Esophagus muscularis mucosa (tissue), 4 donors: Measurements from ENCODE around the gene CXCR4.

ENCODE experiments used
- EP300 ChIP-seq: sonication (generic); formaldehyde crosslinking; IDR thresholded peaks from one replicate; pipeline ENCODE4 v1.6.1; 2017; ENCODE audit warnings: antibody characterized with exemption
- POLR2A ChIP-seq: fragments of 450-650 bp; IDR thresholded peaks from one replicate; pipeline ENCODE4 v1.6.1; 2017; ENCODE audit warnings: antibody characterized with exemption, moderate library complexity, mild to moderate bottlenecking, low read depth
- POLR2AphosphoS5 ChIP-seq, 2 donors: sonication (generic); formaldehyde crosslinking; IDR thresholded peaks; one replicate each; pipeline ENCODE4 v1.6.1; 2017; ENCODE audit warnings: antibody characterized with exemption in 2 of 2
- TF ChIP-seq, protein P1 (sequence below), 3 experiments: fragments of 200-600 bp in 2 of 3; fragments of 450-650 bp in 1 of 3; sonication (generic) in 2 of 3; IDR thresholded peaks; one replicate each; pipeline ENCODE4 v1.5.1; 2017 to 2019; ENCODE audit warnings: antibody characterized with exemption in 3 of 3, mild to moderate bottlenecking in 2 of 3, moderate library complexity in 1 of 3

DNA sequence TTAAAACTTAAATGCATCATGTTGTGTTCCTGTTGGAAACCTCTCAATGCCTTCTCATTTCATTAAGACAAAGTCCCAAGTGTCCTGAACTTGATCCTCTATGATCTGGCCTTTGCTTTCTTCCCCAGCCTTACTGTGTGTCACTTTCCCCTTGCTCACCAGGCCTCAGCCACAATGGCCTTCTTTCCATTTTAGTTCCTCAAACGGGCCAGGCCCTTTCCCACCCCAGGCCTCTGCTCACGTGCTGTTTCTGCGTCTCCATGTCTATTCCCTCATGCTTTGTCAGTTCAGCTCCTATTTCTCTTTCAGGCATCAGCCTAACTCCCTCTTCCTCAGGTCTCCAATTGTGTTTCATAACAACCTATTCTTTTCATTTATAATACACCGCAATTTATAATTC is 19.5 kb downstream of the CXCR4 start:
- TF ChIP-seq, protein P1, sequence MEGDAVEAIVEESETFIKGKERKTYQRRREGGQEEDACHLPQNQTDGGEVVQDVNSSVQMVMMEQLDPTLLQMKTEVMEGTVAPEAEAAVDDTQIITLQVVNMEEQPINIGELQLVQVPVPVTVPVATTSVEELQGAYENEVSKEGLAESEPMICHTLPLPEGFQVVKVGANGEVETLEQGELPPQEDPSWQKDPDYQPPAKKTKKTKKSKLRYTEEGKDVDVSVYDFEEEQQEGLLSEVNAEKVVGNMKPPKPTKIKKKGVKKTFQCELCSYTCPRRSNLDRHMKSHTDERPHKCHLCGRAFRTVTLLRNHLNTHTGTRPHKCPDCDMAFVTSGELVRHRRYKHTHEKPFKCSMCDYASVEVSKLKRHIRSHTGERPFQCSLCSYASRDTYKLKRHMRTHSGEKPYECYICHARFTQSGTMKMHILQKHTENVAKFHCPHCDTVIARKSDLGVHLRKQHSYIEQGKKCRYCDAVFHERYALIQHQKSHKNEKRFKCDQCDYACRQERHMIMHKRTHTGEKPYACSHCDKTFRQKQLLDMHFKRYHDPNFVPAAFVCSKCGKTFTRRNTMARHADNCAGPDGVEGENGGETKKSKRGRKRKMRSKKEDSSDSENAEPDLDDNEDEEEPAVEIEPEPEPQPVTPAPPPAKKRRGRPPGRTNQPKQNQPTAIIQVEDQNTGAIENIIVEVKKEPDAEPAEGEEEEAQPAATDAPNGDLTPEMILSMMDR (IDR thresholded peaks at IDR 0.05), result no peak
- TF ChIP-seq POLR2A, result no peak
- no peak for TF ChIP-seq POLR2AphosphoS5 (IDR thresholded peaks at IDR 0.05)
- no peak for TF ChIP-seq EP300
